ENCODE results near the gene MINDY1. TPM values are rescaled to one million over a fixed set of nuclear protein-coding genes. Genes with fewer than 3 reads are reported as not detected.
A peak's percentile ranks its signal among the peaks of the same experiment; 100 is the strongest.

MINDY1 gene
- polyA plus RNA-seq, 3 donors: 11.5 to 25.0 (median 13.2) TPM

DNA sequence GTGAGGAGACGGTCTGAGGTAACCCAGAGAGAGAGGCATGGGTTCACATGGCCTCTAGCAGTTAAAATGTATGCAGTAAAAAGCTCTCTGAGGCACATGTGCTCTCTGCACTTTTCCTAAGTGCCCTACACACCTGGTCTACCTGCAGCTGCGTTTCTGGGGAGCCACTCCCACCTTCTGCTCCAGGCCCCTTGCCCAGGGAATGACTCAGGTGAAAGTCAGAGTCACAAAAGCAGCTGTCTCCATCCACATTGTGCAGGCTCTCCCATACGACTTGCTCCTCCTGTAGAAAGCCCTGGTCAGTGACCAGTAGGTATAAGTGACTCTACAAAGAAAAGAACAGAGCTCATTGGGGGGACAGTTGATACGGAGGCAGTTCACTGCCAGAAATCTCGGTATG, 8.8 kb downstream of the MINDY1 start:
- Histone ChIP-seq H3K36me3 (replicated peaks in 1 of 2; ENCODE audit: control insufficient read depth in 1 of 2, insufficient read depth in 2 of 2, low read length in 2 of 2) (peaks cover 28 to 52% of the 10 kb centered on the region in 2 donors), H3K4me3 (replicated peaks in 1 of 3; ENCODE audit: low read depth in 2 of 3, low read length in 3 of 3) (no peak overlapping the region), H2AFZ (ENCODE audit: insufficient read depth, low read depth, low read length, poor library complexity, severe bottlenecking) (no peak overlapping the region), H3K9me3 (replicated peaks in 1 of 2; ENCODE audit: control insufficient read depth in 1 of 2, insufficient read depth in 1 of 2, low read length in 2 of 2) (no peaks in the 10 kb centered on the region), H3K9ac (ENCODE audit: insufficient read depth, low read length, poor library complexity, severe bottlenecking) (no peak overlapping the region), H3K27ac (ENCODE audit: low read depth in 1 of 2, low read length in 2 of 2) (no peak overlapping the region), H3K27me3 (ENCODE audit: control insufficient read depth in 2 of 2, insufficient read depth in 2 of 2, low read length in 2 of 2) (no peaks in the 10 kb centered on the region), H3K79me2 (ENCODE audit: insufficient read depth, low read length) (peaks cover 23% of the 10 kb centered on the region), H4K20me1 (ENCODE audit: insufficient read depth, low read length) (peaks cover 23% of the 10 kb centered on the region), H3K4me2 (replicated peaks; ENCODE audit: extremely low read depth, low read length, poor library complexity, severe bottlenecking) (no peak overlapping the region), H3K4me1 (ENCODE audit: control insufficient read depth in 1 of 2, insufficient read depth in 2 of 2, low read length in 2 of 2) (peaks cover 42% of the 10 kb centered on the region in 2 donors)
- WGBS (ENCODE audit: insufficient coverage): 94% methylated on average over 3 of the region's 5 CpGs
- peaks cover 2 to 3% (median 2%) of the 10 kb centered on the region in 3 donors for H3K27me3 Mint-ChIP-seq (ENCODE audit: low read depth in 3 of 3)
- TF ChIP-seq, protein P1, sequence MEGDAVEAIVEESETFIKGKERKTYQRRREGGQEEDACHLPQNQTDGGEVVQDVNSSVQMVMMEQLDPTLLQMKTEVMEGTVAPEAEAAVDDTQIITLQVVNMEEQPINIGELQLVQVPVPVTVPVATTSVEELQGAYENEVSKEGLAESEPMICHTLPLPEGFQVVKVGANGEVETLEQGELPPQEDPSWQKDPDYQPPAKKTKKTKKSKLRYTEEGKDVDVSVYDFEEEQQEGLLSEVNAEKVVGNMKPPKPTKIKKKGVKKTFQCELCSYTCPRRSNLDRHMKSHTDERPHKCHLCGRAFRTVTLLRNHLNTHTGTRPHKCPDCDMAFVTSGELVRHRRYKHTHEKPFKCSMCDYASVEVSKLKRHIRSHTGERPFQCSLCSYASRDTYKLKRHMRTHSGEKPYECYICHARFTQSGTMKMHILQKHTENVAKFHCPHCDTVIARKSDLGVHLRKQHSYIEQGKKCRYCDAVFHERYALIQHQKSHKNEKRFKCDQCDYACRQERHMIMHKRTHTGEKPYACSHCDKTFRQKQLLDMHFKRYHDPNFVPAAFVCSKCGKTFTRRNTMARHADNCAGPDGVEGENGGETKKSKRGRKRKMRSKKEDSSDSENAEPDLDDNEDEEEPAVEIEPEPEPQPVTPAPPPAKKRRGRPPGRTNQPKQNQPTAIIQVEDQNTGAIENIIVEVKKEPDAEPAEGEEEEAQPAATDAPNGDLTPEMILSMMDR (IDR thresholded peaks at IDR 0.05): no peak
- peaks cover 0 to 3% (median 0%) of the 10 kb centered on the region in 7 donors for H3K9me3 Mint-ChIP-seq
- H3K4me1 Mint-ChIP-seq: peaks cover 47% of the 10 kb centered on the region
- H3K27ac Mint-ChIP-seq: no peak overlapping the region
- peaks cover 57 to 67% of the 10 kb centered on the region in 2 donors for H3K36me3 Mint-ChIP-seq
- no peak for DNase-seq
- no peak overlapping the region for H3K4me3 Mint-ChIP-seq
- intact Hi-C loops (cut with micrococcal nuclease): loop anchor here in 1 of 2 donors (5.0 kb wide), 1 partner anchor 236 kb away; no protein-coding TSS in a partner anchor

- Histone ChIP-seq H3K27me3 (ENCODE audit: control insufficient read depth in 2 of 2, insufficient read depth in 2 of 2, low read length in 2 of 2) (no peaks in the 10 kb centered on the region), H3K27ac (ENCODE audit: low read depth in 1 of 2, low read length in 2 of 2) (no peak overlapping the region), H3K4me2 (replicated peaks; ENCODE audit: extremely low read depth, low read length, poor library complexity, severe bottlenecking) (no peak overlapping the region), H3K9ac (ENCODE audit: insufficient read depth, low read length, poor library complexity, severe bottlenecking) (no peak overlapping the region), H3K79me2 (ENCODE audit: insufficient read depth, low read length) (peaks cover 17% of the 10 kb centered on the region), H3K9me3 (replicated peaks in 1 of 2; ENCODE audit: control insufficient read depth in 1 of 2, insufficient read depth in 1 of 2, low read length in 2 of 2) (no peaks in the 10 kb centered on the region), H3K36me3 (replicated peaks in 1 of 2; ENCODE audit: control insufficient read depth in 1 of 2, insufficient read depth in 2 of 2, low read length in 2 of 2) (peaks cover 28 to 52% of the 10 kb centered on the region in 2 donors), H2AFZ (ENCODE audit: insufficient read depth, low read depth, low read length, poor library complexity, severe bottlenecking) (no peak overlapping the region), H3K4me1 (ENCODE audit: control insufficient read depth in 1 of 2, insufficient read depth in 2 of 2, low read length in 2 of 2) (peaks cover 36% of the 10 kb centered on the region in 2 donors), H3K4me3 (replicated peaks in 1 of 3; ENCODE audit: low read depth in 2 of 3, low read length in 3 of 3) (no peak overlapping the region), H4K20me1 (ENCODE audit: insufficient read depth, low read length) (peaks cover 21% of the 10 kb centered on the region)
- Mint-ChIP-seq H3K4me3 (no peak overlapping the region), H3K9me3 (peaks cover 0 to 3% (median 0%) of the 10 kb centered on the region in 7 donors), H3K27me3 (ENCODE audit: low read depth in 3 of 3) (peaks cover 2 to 3% (median 2%) of the 10 kb centered on the region in 3 donors), H3K27ac (peak overlapping the region in 3 of 7 donors; percentile 50 to 64 (median 56)), H3K36me3 (peaks cover 57 to 63% of the 10 kb centered on the region in 2 donors), H3K4me1 (peaks cover 41% of the 10 kb centered on the region)
- DNase-seq: no peak
- intact Hi-C loops (cut with micrococcal nuclease): loop anchor here in 1 of 2 donors (5.0 kb wide), 1 partner anchor 235 kb away; no protein-coding TSS in a partner anchor
- TF ChIP-seq, protein P1 (IDR thresholded peaks at IDR 0.05): no peak
- 95% methylated on average over 19 of the region's 20 CpGs for WGBS (ENCODE audit: insufficient coverage)
Measured at GRCh38 chr1:150997126-150997872, 9.4 kb downstream of the MINDY1 start.
